ENCODE data around the gene FAM240A. TPM values are rescaled to one million over a fixed set of nuclear protein-coding genes. Genes with fewer than 3 reads are reported as not detected.

Gene FAM240A
- total RNA-seq, 1 experiment from 2014 or later: not detected

- POLR2A ChIA-PET (ENCODE audit: unreplicated experiment): no interaction called here
- intact Hi-C loops (cut with micrococcal nuclease; ENCODE audit: unreplicated experiment): no loop called here
- BruUV-seq (replicated peaks): no TSS peak
Measured at GRCh38 chr3:46573701-46574100, 38.6 kb upstream of the FAM240A start.

GRCh38 chr3:46574243-46574646 lies 38.1 kb upstream of the FAM240A start:
- no peak overlapping the region for H3K4me2 ChIP-seq
- H3K36me3 ChIP-seq (ENCODE audit: low read depth): no peaks in the 10 kb centered on the region
- H3K4me3 ChIP-seq: no peak overlapping the region
- BruUV-seq (replicated peaks): no TSS peak
- ChIA-PET POLR2A (ENCODE audit: unreplicated experiment) (no interaction called here), CTCF (no interaction called here)
- no peak overlapping the region for H3K27ac ChIP-seq
- H3K9me3 ChIP-seq (ENCODE audit: insufficient read depth, low read depth): no peaks in the 10 kb centered on the region
- no peak for DNase-seq
- no peaks in the 10 kb centered on the region for H3K4me1 ChIP-seq (replicated peaks; ENCODE audit: insufficient read depth)
- intact Hi-C loops (cut with micrococcal nuclease; ENCODE audit: unreplicated experiment): no loop called here
- H3K9me2 ChIP-seq (ENCODE audit: insufficient read depth): no peaks in the 10 kb centered on the region
- no peak overlapping the region for H2AFZ ChIP-seq
- no peaks in the 10 kb centered on the region for H3K79me2 ChIP-seq (ENCODE audit: low read depth)
- H3K27me3 ChIP-seq (ENCODE audit: insufficient read depth, low read depth): no peaks in the 10 kb centered on the region
- TF ChIP-seq EZH2 (IDR thresholded peaks at IDR 0.05; ENCODE audit: low read depth) (no peak), CTCF (conservative IDR thresholded peaks at IDR 0.05) (no peak)
- no peaks in the 10 kb centered on the region for H3F3A ChIP-seq (ENCODE audit: insufficient read depth, low read depth)
- H4K20me1 ChIP-seq (ENCODE audit: insufficient read depth): no peaks in the 10 kb centered on the region

More at GRCh38 chr3:46573701-46574100, 38.6 kb upstream of the FAM240A start:
- Histone ChIP-seq H3K27ac (no peak overlapping the region), H3F3A (ENCODE audit: insufficient read depth, low read depth) (no peaks in the 10 kb centered on the region), H3K4me1 (replicated peaks; ENCODE audit: insufficient read depth) (no peaks in the 10 kb centered on the region), H2AFZ (no peak overlapping the region), H3K4me2 (no peak overlapping the region), H3K27me3 (ENCODE audit: insufficient read depth, low read depth) (no peaks in the 10 kb centered on the region), H3K79me2 (ENCODE audit: low read depth) (no peaks in the 10 kb centered on the region), H3K9me2 (ENCODE audit: insufficient read depth) (no peaks in the 10 kb centered on the region), H3K4me3 (no peak overlapping the region), H3K9me3 (ENCODE audit: insufficient read depth, low read depth) (no peaks in the 10 kb centered on the region), H3K36me3 (ENCODE audit: low read depth) (no peaks in the 10 kb centered on the region), H4K20me1 (ENCODE audit: insufficient read depth) (no peaks in the 10 kb centered on the region)
- no peak for TF ChIP-seq CTCF (conservative IDR thresholded peaks at IDR 0.05)
- no peak for TF ChIP-seq EZH2 (IDR thresholded peaks at IDR 0.05; ENCODE audit: low read depth)
- CTCF ChIA-PET: no interaction called here
- DNase-seq: no peak

- CTCF ChIA-PET: no interaction called here
Measured at GRCh38 chr3:46574881-46575576, 37.3 kb upstream of the FAM240A start.

More at GRCh38 chr3:46574881-46575576, 37.3 kb upstream of the FAM240A start:
- Histone ChIP-seq H3F3A (ENCODE audit: insufficient read depth, low read depth) (no peaks in the 10 kb centered on the region), H2AFZ (no peak overlapping the region), H3K79me2 (ENCODE audit: low read depth) (no peaks in the 10 kb centered on the region), H3K4me3 (no peak overlapping the region), H3K4me2 (no peak overlapping the region), H4K20me1 (ENCODE audit: insufficient read depth) (no peaks in the 10 kb centered on the region), H3K36me3 (ENCODE audit: low read depth) (no peaks in the 10 kb centered on the region), H3K27ac (no peak overlapping the region), H3K9me3 (ENCODE audit: insufficient read depth, low read depth) (no peaks in the 10 kb centered on the region), H3K9me2 (ENCODE audit: insufficient read depth) (no peaks in the 10 kb centered on the region), H3K4me1 (replicated peaks; ENCODE audit: insufficient read depth) (no peaks in the 10 kb centered on the region), H3K27me3 (ENCODE audit: insufficient read depth, low read depth) (no peaks in the 10 kb centered on the region)
- TF ChIP-seq CTCF (conservative IDR thresholded peaks at IDR 0.05): no peak
- no peak for TF ChIP-seq EZH2 (IDR thresholded peaks at IDR 0.05; ENCODE audit: low read depth)
- POLR2A ChIA-PET (ENCODE audit: unreplicated experiment): no interaction called here
- no peak for DNase-seq
- no TSS peak for BruUV-seq (replicated peaks)
- intact Hi-C loops (cut with micrococcal nuclease; ENCODE audit: unreplicated experiment): no loop called here
